ENCODE results near the gene MRPL2. TPM values are rescaled to one million over a fixed set of nuclear protein-coding genes. Genes with fewer than 3 reads are reported as not detected.

MRPL2 gene
- polyA plus RNA-seq, 3 donors: 23.9 to 26.9 (median 26.3) TPM

DNA sequence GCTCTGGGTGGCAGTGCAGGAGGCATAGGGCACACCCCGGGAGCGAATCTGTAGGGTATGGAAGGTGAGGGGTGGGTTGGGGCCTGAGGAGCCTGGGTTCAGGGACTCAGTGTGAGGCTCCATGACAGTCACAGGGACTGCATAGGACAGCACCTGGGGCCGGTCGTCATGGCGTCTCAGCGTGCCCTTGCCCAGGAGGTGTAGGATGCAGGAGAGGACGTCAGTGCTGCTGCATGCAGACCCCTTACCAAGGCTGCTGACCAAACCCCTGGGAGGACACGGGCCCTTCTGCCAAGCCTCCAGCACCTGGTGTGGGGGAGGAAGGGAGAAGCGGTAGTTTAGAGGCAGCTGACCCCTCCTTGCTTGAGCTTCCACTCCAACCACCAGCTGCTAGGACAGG is 21.5 kb downstream of the MRPL2 start:
- no peak for DNase-seq
- Histone ChIP-seq H3K4me1 (ENCODE audit: control insufficient read depth in 1 of 2, insufficient read depth in 2 of 2, low read length in 2 of 2) (no peaks in the 10 kb centered on the region), H3K27ac (ENCODE audit: low read depth in 1 of 2, low read length in 2 of 2) (no peak overlapping the region), H4K20me1 (ENCODE audit: insufficient read depth, low read length) (no peaks in the 10 kb centered on the region), H3K79me2 (ENCODE audit: insufficient read depth, low read length) (no peaks in the 10 kb centered on the region), H3K9ac (ENCODE audit: insufficient read depth, low read length, poor library complexity, severe bottlenecking) (no peak overlapping the region), H3K4me2 (replicated peaks; ENCODE audit: extremely low read depth, low read length, poor library complexity, severe bottlenecking) (no peak overlapping the region), H3K27me3 (ENCODE audit: control insufficient read depth in 2 of 2, insufficient read depth in 2 of 2, low read length in 2 of 2) (no peaks in the 10 kb centered on the region), H3K9me3 (replicated peaks in 1 of 2; ENCODE audit: control insufficient read depth in 1 of 2, insufficient read depth in 1 of 2, low read length in 2 of 2) (no peaks in the 10 kb centered on the region), H2AFZ (ENCODE audit: insufficient read depth, low read depth, low read length, poor library complexity, severe bottlenecking) (no peak overlapping the region), H3K4me3 (replicated peaks in 1 of 3; ENCODE audit: low read depth in 2 of 3, low read length in 3 of 3) (no peak overlapping the region), H3K36me3 (replicated peaks in 1 of 2; ENCODE audit: control insufficient read depth in 1 of 2, insufficient read depth in 2 of 2, low read length in 2 of 2) (peaks cover 38 to 78% of the 10 kb centered on the region in 2 donors)
- H3K9me3 Mint-ChIP-seq: no peaks in the 10 kb centered on the region
- peaks cover 0 to 5% (median 0%) of the 10 kb centered on the region in 3 donors for H3K27me3 Mint-ChIP-seq (ENCODE audit: low read depth in 3 of 3)
- intact Hi-C loops (cut with micrococcal nuclease): no loop called here
- H3K4me1 Mint-ChIP-seq: no peaks in the 10 kb centered on the region
- TF ChIP-seq, protein P1, sequence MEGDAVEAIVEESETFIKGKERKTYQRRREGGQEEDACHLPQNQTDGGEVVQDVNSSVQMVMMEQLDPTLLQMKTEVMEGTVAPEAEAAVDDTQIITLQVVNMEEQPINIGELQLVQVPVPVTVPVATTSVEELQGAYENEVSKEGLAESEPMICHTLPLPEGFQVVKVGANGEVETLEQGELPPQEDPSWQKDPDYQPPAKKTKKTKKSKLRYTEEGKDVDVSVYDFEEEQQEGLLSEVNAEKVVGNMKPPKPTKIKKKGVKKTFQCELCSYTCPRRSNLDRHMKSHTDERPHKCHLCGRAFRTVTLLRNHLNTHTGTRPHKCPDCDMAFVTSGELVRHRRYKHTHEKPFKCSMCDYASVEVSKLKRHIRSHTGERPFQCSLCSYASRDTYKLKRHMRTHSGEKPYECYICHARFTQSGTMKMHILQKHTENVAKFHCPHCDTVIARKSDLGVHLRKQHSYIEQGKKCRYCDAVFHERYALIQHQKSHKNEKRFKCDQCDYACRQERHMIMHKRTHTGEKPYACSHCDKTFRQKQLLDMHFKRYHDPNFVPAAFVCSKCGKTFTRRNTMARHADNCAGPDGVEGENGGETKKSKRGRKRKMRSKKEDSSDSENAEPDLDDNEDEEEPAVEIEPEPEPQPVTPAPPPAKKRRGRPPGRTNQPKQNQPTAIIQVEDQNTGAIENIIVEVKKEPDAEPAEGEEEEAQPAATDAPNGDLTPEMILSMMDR (IDR thresholded peaks at IDR 0.05): no peak
- WGBS (ENCODE audit: insufficient coverage): 98% methylated on average over 7 of the region's 9 CpGs
- H3K36me3 Mint-ChIP-seq: peaks cover 57 to 90% of the 10 kb centered on the region in 2 donors
- H3K27ac Mint-ChIP-seq: peak overlapping the region in 1 of 7 donors; percentile 22
- H3K4me3 Mint-ChIP-seq: no peak overlapping the region

DNA sequence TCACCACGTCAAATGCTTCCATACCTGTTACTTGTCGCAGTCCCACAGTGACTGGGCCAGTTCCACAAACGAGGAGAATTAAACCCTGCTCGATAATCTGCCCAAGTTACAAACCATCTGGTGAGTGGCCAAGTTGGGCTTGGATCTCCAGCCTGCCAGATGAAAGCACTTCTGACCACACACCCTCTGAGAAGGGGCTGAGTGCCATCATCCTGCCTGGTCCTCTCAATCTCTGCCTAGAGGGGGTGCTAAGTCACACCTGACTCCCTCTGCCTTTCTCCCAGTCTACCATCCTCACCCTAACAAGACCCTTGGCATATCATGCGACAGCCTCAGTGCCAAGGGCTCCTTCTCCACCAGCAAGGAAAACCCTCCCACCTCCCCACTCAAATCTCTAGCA is 22.0 kb downstream of the MRPL2 start:
- H3K9ac ChIP-seq (ENCODE audit: insufficient read depth, low read length, poor library complexity, severe bottlenecking): no peak overlapping the region
- no peaks in the 10 kb centered on the region for H3K4me1 ChIP-seq (ENCODE audit: control insufficient read depth in 1 of 2, insufficient read depth in 2 of 2, low read length in 2 of 2)
- H3K27ac ChIP-seq (ENCODE audit: low read depth in 1 of 2, low read length in 2 of 2): no peak overlapping the region
- H3K4me1 Mint-ChIP-seq: no peaks in the 10 kb centered on the region
- intact Hi-C loops (cut with micrococcal nuclease): no loop called here
- no peaks in the 10 kb centered on the region for H3K9me3 Mint-ChIP-seq
- no peak overlapping the region for H3K4me3 ChIP-seq (replicated peaks in 1 of 3; ENCODE audit: low read depth in 2 of 3, low read length in 3 of 3)
- no peaks in the 10 kb centered on the region for H4K20me1 ChIP-seq (ENCODE audit: insufficient read depth, low read length)
- 90% methylated on average over 5 of the region's 5 CpGs for WGBS (ENCODE audit: insufficient coverage)
- H3K79me2 ChIP-seq (ENCODE audit: insufficient read depth, low read length): no peaks in the 10 kb centered on the region
- H3K27ac Mint-ChIP-seq: peak overlapping the region in 2 of 7 donors; percentile 9 to 82
- no peaks in the 10 kb centered on the region for H3K9me3 ChIP-seq (replicated peaks in 1 of 2; ENCODE audit: control insufficient read depth in 1 of 2, insufficient read depth in 1 of 2, low read length in 2 of 2)
- TF ChIP-seq, protein P1 (IDR thresholded peaks at IDR 0.05): no peak
- H3K27me3 Mint-ChIP-seq (ENCODE audit: low read depth in 3 of 3): peaks cover 0 to 5% (median 0%) of the 10 kb centered on the region in 3 donors
- H3K36me3 ChIP-seq (replicated peaks in 1 of 2; ENCODE audit: control insufficient read depth in 1 of 2, insufficient read depth in 2 of 2, low read length in 2 of 2): peaks cover 34 to 81% of the 10 kb centered on the region in 2 donors
- no peak for DNase-seq
- no peak overlapping the region for H3K4me2 ChIP-seq (replicated peaks; ENCODE audit: extremely low read depth, low read length, poor library complexity, severe bottlenecking)
- peaks cover 53 to 90% of the 10 kb centered on the region in 2 donors for H3K36me3 Mint-ChIP-seq
- no peak overlapping the region for H2AFZ ChIP-seq (ENCODE audit: insufficient read depth, low read depth, low read length, poor library complexity, severe bottlenecking)
- no peaks in the 10 kb centered on the region for H3K27me3 ChIP-seq (ENCODE audit: control insufficient read depth in 2 of 2, insufficient read depth in 2 of 2, low read length in 2 of 2)
- H3K4me3 Mint-ChIP-seq: no peak overlapping the region

Data from CD14-positive monocyte (primary cell).